HG02588 (cell line): ENCODE results near the gene GSG1L2.
"Not testable (repeated sequence)": the region's sequence is repeated elsewhere in the genome, so short reads cannot be mapped to it uniquely, and the experiment has no call there.

Source experiments
- ATAC-seq: cut with Tn5 transposase; IDR thresholded peaks from one replicate; pipeline ENCODE4 v1.9.1; 2021; ENCODE audit warnings: mild to moderate bottlenecking, moderate library complexity; ENCODE audit not compliant: unreplicated experiment

Gene GSG1L2

DNA sequence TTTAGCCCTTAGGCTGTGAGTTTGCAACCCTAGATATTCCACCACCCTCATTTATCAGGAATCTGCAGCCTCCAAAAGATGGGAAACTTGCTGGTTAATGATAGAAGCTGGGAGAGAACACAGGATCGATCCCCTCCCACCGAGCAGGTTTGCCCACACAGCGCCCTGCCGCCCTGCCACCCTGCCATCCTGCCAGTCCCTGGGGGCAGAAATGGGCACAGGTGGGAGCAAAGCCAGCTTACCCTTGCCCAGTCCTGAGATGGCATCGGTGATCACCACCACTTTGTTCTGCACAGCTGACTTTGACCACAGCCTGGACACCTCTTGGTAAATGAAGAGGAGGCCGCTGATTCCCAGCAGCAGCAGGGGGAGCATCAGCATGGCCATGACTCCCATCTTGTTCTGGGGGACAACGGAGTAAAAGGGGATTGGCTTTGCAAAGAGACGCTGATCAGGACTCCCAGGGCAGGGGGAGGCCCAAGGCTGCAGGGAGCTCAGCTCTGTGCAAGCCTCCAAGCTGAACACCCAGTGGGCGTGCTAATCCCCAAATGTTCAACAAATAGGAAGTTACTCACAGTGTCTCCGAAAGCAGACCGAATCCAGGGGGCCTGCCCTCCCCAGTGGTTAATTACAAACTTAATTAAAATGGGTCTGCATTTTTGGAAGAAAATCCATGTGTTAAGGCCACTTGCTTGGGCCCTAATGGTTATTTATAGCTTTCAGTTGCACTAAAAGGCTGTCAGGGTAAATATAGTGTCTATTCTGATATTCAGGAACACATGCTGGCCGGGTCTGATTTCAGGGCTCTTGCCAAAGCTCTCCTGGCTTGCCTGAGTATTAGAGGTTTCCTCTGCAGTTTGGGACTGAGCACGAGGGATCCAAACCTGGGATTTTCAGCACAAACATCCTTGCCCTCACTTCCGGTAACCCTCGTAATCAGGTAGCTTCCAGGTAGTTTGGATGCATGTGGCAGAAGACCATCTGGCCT lies 30.7 kb downstream of the GSG1L2 start, which contains the start of gene DHRS7C:
Gene DHRS7C (minus strand): TSS at position 704 of the 988 bp plus-strand sequence. CDS start 308 bp downstream, at position 396.
- ATAC-seq = no peak

GRCh38 chr17:9790316-9790715 lies 31.6 kb downstream of the GSG1L2 start:
- ATAC-seq = no peak

DNA sequence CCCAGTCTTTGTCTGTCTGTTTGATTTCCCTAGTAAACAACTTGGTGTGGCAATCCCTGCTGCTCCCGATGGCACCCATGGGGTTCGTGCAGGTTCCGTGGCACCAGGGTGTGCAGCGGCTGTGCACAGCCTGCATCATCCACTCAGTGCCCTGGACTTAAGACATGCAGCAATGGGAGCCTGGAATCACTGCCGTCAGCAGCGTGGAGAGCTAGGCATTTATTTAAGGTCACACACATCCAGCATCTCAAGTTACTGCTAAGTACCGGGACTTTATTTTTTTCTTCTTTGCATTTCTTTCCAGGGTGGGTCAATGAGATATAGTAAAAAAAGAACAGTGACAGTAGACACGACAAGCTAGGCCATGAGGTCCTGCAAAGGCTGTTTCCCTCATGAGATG lies 33.3 kb downstream of the GSG1L2 start:
- ATAC-seq = no peak

DNA sequence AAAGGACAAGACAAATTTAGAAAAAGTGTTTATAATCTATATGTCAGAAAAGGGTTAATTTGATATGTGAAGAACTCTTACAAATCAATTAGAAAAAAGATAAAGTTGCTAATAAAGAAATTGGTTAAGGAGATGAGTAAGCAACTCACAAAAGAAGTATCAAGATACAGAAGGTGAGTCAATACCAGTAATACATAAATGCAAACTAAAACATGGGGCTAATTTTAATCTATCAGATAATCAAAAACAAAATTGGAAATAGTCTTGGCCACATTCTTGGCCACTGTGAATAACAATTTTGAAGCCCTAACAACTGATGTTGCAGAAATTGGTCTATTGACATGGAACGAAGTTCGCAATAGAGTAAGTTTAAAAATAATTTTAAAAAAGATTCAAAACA lies 37.3 kb downstream of the GSG1L2 start:
- ATAC-seq = no peak

GRCh38 chr17:9783465-9783864 lies 38.4 kb downstream of the GSG1L2 start:
- ATAC-seq = not testable (repeated sequence)

DNA sequence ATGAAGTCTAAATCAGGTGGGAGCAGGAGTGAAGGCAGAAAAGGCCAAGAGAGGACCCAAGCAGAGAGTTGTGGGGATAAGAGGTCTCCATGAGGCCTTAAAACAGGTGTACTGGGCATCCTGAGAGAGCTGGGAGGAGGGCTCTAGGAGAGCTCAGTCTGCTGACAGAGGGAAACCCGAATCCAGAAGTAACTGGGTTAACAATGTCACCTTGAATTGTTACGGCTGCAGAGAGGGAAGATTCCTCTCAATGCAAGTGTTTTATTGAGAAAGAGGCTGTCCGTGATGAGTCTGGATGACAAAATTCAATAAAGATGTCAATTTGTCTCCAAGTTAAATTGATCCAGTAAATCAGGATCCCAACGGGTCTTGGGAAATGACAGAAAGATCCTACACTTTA lies 38.8 kb downstream of the GSG1L2 start:
- no peak for ATAC-seq

DNA sequence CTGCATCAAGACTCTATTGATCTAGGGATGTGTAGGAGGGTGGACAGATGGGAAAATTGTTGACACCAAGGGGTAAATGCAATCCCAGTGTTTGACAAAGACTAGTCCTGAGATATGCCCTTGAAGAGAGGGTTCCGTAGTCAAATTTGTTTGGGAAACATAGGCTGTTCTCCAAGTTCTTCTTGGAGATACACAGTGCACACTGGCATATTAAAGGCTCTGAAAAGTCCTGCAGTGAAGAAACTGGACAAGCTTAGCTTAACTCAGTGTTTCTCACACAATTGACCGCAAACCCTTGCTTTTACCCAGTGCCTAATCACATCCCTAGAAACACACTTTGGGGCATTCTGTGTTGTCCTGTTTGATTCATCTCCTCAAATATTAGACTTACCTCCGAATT lies 41.3 kb downstream of the GSG1L2 start:
- ATAC-seq = no peak

DNA sequence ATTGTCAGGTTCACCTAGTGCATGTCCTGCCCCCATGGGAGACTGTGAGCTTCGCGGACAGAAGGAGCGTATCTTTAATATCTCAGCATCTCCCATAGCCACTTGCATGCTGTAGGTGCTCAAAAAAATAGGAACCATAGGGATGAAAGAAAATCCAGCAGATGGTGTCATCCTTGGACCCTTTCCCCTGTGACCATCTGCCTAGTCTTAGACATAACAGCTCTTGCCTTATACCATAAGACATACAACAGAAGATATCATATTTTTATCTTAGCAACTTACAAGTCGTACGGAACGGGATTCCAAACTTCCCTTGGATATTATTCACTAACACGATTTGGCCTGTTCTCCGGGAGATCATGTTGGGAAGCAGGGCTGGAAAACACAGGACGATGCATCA lies 45.0 kb downstream of the GSG1L2 start:
- no peak for ATAC-seq

- no peak for ATAC-seq
These were observed 49.2 kb downstream of the GSG1L2 start for GRCh38 chr17:9772658-9773057.

DNA sequence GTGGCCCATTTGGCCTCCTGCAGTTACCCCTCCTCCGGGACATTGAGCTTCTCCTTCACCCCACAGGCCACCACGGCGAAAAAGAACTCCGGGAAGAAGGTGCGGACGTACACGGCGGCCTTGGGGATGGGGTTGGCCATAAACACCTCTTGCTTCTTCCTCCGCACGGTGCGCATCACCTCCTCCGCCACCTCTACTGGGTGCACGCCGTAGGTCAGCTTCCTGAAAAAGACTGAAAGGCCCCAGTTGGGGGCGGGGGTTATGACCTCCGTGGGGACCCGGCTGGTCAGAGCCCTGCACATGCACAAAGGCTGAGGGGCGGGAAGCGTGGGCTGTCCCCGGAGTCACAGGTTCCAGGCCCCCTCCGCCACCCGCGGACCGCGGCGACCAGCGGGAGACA lies 50.4 kb downstream of the GSG1L2 start:
- ATAC-seq = no peak

GRCh38 chr17:9769036-9769695 lies 52.7 kb downstream of the GSG1L2 start:
- ATAC-seq = no peak

DNA sequence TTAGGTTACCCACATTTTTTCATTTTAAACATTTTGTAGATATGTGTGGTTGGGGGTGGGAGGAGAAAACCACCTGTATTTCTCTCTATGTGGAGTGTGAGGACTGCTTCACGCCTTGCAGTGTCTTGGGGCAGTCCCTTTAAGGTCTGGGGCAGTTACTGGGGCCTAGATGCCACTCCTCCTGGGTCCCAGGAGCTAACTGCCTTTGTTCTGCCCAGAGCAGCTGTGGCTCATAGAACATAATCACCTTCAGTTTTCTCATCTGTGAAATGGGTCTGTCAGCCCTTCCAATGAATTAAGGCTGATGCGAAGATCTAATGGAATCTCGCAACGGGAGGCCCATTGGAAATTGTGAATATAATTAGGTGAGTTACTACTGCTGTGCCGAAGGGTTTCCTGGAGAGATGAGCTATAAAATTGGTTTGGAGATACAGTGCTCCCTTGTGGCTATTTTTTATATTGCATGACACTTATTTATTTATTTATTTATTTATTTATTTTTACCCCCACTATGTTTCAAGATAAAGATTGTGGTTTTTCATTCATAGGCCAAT lies 53.4 kb downstream of the GSG1L2 start:
- ATAC-seq = no peak

GRCh38 chr17:9767432-9767991 lies 54.4 kb downstream of the GSG1L2 start:
- ATAC-seq = no peak

- no peak for ATAC-seq
These were observed 54.9 kb downstream of the GSG1L2 start for GRCh38 chr17:9766970-9767369.

DNA sequence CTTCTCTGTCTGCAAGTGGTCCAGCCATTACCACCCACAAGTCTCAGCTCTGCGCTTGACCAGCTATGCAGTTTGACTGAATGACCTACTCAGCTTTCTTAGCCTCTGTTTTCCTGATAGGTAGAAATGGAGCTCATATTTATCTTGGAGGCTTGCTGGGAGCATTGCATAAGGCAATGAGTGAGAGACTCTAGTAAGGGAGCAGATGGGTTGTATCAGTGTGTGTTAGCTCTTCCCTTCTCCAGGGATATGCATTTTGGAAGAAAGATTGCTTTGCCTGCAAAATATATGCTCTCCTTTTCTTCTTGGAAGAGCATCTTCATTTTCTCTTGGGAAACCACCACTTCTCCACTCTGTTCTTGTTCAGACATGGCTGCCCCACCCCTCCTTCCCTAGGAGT lies 56.6 kb downstream of the GSG1L2 start:
- ATAC-seq = no peak

DNA sequence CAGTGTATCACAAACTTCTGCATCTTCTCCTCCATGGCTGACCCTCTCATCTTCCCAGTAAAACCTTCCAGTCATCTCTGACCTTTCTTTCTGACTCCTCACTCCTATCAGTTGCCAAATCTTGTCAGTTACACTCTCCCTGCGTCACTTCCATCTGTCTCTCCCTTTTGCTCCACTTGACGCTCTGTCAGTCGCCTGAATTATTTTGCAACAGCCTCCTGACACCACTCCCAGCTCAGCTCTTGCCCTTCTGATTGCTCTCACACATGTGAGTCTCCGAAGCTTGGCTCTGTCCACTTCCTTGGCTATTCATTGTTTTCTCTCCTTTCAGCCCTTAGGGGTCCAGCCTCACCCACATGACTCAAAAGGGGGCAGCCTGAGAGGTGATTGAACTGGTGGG lies 58.2 kb downstream of the GSG1L2 start:
- ATAC-seq = no peak

- no peak for ATAC-seq
These were observed 61.6 kb downstream of the GSG1L2 start for GRCh38 chr17:9760266-9760665.

GRCh38 chr17:9755083-9755482 lies 66.8 kb downstream of the GSG1L2 start:
- no peak for ATAC-seq
